Activated gamma-delta T cell treated with anti-CD3 and anti-CD28 coated beads, Interleukin-2, amount 50 U/mL, for 16 hours (primary cell): ENCODE data around the gene QPRT.
"Not testable (repeated sequence)": the region's sequence is repeated elsewhere in the genome, so short reads cannot be mapped to it uniquely, and the experiment has no call there.

Experiments
- DNase-seq: peaks from one replicate; pipeline ENCODE4 v3.0.0-alpha.2; 2020; ENCODE audit warnings: low read depth

Gene QPRT

DNA sequence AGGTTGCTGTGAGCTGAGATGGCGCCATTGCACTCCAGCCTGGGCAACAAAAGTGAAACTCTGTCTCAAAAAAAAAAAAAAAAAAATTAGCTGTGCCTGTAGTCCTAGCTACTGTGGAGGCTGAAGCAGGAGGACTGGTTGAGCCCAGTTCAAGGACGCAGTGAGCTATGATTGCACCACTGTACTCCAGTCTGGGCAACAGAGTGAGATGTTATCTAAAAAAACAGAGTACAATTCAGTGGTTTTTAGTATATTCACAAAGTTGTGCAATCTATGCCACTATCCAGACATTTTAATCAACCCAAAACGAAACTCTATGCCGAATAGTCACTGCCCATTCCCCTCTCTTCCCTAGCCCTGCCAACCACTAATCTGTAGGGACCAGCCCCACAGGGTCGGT lies 41.7 kb downstream of the QPRT start:
- no peak for DNase-seq

- not testable (repeated sequence) for DNase-seq
Observed at GRCh38 chr16:29721167-29721879, 42.3 kb downstream of the QPRT start.

- DNase-seq: no peak
Observed at GRCh38 chr16:29726845-29727377, 47.9 kb downstream of the QPRT start.

GRCh38 chr16:29727452-29727851 lies 48.5 kb downstream of the QPRT start:
- no peak for DNase-seq

GRCh38 chr16:29729116-29729521 lies 50.1 kb downstream of the QPRT start:
- no peak for DNase-seq

DNA sequence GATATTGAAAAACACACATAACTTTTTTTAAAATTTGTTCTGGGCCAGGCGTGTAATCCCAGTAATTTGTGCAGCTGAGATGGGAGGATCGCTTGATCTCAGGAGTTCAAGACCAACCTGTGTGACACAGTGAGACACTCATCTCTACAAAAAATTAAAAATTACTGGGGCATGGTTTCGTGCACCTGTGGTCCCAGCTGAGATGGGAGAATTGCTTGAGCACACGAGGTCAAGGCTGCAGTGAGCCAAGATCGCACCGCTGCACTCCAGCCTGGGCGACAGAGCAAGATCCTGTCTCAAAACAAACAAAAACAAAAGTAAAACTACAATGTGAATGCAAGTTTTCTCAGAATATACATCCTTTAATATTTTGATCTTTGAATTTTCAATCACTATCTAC lies 51.7 kb downstream of the QPRT start:
- DNase-seq: no peak

GRCh38 chr16:29731768-29732601 lies 53.0 kb downstream of the QPRT start:
- not testable (repeated sequence) for DNase-seq

DNA sequence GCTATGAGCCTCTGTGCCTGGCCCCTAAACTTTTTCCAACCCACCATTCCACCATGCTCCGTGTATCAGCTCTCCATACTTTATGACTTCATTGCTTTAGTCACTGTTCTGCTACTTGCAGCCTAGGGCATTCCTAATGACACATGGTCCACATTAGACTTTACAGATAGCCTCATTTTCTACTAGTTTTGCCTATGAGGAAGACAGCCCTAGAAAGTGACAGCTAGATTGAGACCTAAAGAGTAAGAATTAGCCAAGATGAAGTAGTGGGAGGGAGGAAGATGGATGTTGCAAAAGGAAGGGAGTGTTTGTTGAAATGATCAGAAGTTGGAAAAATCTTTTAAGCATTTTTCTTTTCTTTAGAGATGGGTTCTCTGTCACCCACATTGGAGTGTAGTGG lies 55.8 kb downstream of the QPRT start:
- no peak for DNase-seq

DNA sequence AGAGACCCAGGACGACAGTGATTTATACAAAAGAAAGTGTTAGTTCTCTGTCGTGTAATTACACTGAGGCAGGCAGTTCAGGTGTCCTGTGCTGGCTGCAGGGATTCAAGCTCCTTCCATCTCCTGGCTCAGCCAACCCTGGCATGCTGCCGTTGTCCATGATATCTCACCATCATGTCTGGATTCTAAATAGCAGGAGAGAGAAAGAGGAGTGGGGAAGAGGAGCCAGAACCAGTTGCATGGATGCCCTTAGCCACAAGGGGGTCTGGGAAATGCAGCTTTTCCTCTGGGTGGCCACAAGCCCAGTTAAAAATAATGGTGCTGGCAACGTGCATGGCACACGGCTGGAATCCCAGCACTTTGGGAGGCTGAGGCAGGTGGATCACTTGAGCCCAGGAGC lies 57.1 kb downstream of the QPRT start:
- DNase-seq: no peak

- DNase-seq: no peak
Observed at GRCh38 chr16:29736764-29737163, 57.8 kb downstream of the QPRT start.

- no peak for DNase-seq
Observed at GRCh38 chr16:29737713-29738112, 58.7 kb downstream of the QPRT start.

- peak; percentile 38 for DNase-seq
Observed at GRCh38 chr16:29738514-29738913, 59.5 kb downstream of the QPRT start.

GRCh38 chr16:29739927-29740629 lies 61.1 kb downstream of the QPRT start:
- not testable (repeated sequence) for DNase-seq

DNA sequence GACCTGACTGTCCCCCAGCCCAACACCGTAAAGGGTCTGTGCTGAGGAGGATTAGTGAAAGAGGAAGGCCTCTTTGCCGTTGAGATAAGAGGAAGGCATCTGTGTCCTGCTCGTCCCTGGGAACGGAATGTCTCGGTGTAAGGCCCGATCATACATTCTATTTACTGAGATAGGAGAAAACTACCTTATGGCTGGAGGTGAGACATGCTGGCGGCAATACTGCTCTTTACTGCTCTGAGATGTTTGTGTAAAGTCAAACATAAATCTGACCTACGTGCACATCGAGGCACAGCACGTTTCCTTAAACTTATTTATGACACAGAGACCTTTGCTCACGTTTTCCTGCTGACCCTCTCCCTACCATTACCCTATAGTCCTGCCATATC lies 61.6 kb downstream of the QPRT start:
- DNase-seq: not testable (repeated sequence)

DNA sequence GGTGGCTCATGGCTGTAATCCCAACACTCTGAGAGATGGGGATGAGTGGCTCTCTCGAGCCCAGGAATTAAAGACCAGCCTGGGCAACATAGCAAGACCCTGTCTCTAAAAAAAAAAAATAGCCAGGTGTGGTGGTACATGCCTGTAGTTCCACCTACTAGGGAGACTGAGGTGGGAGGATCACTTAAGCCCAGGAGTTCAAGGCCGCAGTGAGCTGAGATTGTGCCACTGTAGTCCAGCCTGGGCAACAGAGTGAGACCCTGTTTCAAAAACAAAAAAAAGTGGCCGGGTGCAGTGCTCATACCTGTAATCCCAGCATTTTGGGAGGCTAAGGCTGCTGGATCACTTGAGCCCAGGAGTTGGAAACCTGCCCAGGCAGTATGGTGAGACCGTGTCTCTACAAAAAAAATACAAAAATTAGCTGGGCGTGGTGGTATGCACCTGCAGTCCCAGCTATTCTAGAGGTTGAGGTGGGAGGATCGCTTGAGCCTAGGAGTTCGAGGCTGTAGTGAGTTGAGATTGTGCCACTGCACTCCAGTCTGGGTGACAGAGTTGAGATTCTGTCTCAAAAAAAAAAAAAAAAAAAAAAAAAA lies 63.8 kb downstream of the QPRT start:
- DNase-seq: no peak

- DNase-seq: no peak
Observed at GRCh38 chr16:29743475-29743826, 64.5 kb downstream of the QPRT start.

DNA sequence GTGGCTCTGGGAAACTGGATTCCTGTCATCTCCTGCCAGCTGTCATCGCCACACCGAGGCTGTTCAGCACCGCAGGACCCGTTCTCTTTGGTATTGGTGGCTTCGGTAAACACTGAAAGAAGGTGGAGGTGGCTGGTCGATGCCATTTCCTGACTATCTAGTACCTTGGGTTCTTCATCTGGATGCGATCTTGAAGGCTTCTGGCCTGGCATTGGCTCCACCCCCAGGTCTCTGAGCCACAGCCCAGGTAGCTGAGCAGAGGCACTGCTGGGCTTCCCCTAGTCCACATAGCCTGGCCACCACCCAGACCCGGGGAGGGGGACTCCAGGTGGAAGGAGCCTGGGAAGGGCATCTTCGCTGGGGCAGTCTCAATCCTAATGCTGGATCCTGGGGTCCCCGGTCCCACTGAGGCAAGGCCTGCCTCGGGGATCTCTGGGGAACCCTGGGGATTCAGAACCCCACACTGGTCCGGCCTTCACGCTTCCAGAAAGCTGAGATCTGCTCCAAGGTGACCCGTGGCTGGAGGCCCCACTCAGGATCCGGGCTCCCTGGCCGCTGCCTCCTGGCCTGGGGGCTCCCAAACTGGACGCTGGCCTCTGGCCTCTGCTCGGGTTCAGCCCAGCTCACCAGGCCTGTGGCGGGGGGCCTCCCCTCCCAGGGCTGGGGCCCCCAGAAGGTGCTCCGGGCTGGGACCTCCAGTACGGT lies 65.0 kb downstream of the QPRT start:
- DNase-seq: peak; percentile 34

DNA sequence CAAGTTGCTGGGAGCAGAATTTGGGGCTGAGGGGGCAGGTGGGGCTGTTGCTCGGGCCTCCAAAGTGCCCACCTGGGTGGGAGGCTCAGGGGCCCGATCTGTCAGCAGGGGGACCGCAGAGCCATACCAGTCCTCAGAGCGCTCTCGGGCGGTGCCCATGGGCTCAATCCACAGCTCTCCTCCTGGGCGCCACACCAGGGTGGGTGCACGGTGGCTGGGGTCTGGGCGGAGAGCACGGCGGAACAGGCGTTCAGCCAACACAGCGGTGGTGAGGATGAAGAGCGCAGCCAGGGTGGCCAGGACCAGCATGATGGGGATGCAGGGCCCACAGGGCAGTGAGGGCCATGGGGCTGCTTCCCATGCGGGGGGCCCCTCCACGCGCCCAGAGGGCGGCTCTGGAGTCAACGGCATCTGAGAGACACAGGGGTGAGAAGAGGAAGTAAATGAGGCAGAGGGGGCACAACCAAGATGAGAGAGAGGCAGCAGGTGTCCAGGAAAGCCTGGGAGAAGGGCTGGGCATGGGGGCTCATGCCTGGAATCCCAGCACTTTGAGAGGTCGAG lies 65.6 kb downstream of the QPRT start:
- no peak for DNase-seq

DNA sequence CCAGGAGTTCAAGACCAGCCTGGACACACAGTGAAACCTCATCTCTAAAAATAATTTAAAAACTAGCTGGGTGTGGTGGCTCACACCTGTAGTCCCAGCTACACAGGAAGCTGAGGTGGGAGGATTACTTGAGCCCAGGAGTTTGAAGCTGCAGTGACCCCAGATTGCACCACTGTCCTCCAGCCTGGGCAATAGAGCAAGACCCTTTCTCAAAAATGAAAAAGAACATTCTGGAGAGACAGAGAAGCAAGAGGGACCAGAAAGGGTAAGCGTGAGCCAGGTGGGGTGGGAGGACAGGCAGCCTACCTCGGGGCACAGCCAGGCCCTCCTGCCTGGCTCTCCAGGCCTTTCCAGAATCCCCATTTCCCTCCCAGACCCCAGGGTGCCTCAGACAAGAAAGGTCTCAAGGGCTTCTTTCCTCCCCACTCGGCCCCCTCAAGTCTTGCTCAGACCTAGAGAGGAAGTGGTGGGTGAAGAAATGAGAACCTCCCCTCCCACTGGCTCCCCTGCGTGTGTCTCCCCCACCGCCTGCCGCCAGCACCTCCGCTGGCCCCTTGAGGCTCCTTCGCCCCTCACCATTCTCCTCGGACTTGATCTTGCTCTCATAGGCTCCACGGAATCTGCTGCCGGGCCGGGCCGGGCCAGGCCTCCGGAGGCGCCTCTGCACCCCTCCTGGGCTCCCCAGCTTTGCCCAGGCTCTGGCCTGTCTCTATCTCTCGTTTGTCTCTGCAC lies 66.3 kb downstream of the QPRT start:
- DNase-seq: peak; percentile 53

DNA sequence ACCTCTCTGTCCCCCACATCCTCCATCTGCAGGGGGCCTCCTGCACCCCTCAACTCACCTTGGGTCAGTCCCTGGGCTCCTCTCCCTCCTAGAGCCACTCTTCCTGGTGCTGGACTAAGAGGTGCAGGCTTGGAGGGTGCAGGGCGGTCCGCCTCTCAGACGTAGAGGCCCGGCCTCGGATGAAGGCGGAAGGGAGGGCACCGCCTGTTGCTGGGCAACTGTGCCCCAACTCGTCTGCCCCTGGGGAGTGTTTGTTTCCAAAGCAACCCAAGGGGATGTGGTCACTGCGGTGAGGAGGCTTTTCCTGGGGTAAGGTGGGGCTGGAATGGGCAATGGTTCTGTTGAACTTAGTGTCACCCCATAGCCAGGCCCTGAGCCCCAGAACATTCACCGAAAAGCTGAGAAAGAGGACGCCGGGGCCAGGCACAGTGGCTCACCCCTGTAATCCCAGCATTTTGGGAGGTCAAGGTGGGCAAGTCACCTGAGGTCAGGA lies 66.9 kb downstream of the QPRT start, which contains the start of gene C16orf54:
C16orf54 (minus strand) TSS at position 138 of the 493 bp plus-strand sequence. CDS start 1,039 bp downstream, outside the sequence.
- peak; percentile 87 for DNase-seq
